ENCODE results near the gene MARCKS. TPM values are rescaled to one million over a fixed set of nuclear protein-coding genes. Genes with fewer than 3 reads are reported as not detected.

Gene MARCKS
- polyA plus RNA-seq, 2 of the 4 experiments (the other 2 are of a cell fraction), result 21.2 to 39.4 TPM

GRCh38 chr6:113854531-113855499 is 2.3 kb upstream of the MARCKS start (continued):
- no peak for TF ChIP-seq HMGXB4 (CRISPR knock-in tag; IDR thresholded peaks at IDR 0.05; ENCODE audit: borderline replicate concordance)
- TF ChIP-seq POLR2AphosphoS2 (conservative IDR thresholded peaks at IDR 0.05; ENCODE audit: low read length), result no peak
- TF ChIP-seq MAX (IDR thresholded peaks at IDR 0.05), result peak; percentile 28; the same call in 1 of the 2 replicates
- no peak for TF ChIP-seq BHLHE40 (IDR thresholded peaks at IDR 0.05; ENCODE audit: low read depth, low read length)
- no peak for TF ChIP-seq NFE2L2 (conservative IDR thresholded peaks at IDR 0.05; ENCODE audit: low read length)
- no peak for TF ChIP-seq RNF2 (IDR thresholded peaks at IDR 0.05; ENCODE audit: borderline replicate concordance, low read depth)
- TF ChIP-seq HOXA7 (CRISPR knock-in tag; IDR thresholded peaks at IDR 0.05), result no peak
- no peak for TF ChIP-seq CBX8 (IDR thresholded peaks at IDR 0.05)
- no peak for TF ChIP-seq TFCP2L1 (CRISPR knock-in tag; IDR thresholded peaks at IDR 0.05)
- no peak for TF ChIP-seq REST (IDR thresholded peaks at IDR 0.05)
- no peak for TF ChIP-seq CHD2 (IDR thresholded peaks at IDR 0.05; ENCODE audit: low read length, partially characterized antibody)

GRCh38 chr6:113855500-113856374 is 1.4 kb upstream of the MARCKS start:
- peak overlapping the region; percentile 95 to 99 for H3K27ac ChIP-seq

More at GRCh38 chr6:113855500-113856374, 1.4 kb upstream of the MARCKS start:
- WGBS (ENCODE audit: missing lambda C conversion rate), result 5% methylated on average over 26 of the region's 27 CpGs
- ChIA-PET POLR2A (interaction anchor here (0.6 to 1.5 kb wide), 8 partner anchors 81 to 749 kb away, joined by 3 to 13 read pairs (median 5); no protein-coding TSS in a partner anchor), CTCF (interaction anchor here (0.5 to 1.3 kb wide), 4 partner anchors 51 to 493 kb away, joined by 3 to 5 read pairs (median 4); no protein-coding TSS in a partner anchor)
- no peak for FAIRE-seq
- Histone ChIP-seq H3K4me1 (0 out of 3 replicates have a peak, but pooled peaks cover 4% of the 10 kb centered on the region), H3K4me2 (peak overlapping the region; percentile 90), H3K4me3 (peak overlapping the region; percentile 98), H3K9me3 (no peaks in the 10 kb centered on the region)
- peak; percentile 23 to 38 for DNase-seq (ENCODE audit: low read depth in 1 of 2, low spot score in 1 of 2)
- peak in 1 of 2 experiments; percentile 3; a peak in 1 of 6 replicates for ATAC-seq
- no peak for TF ChIP-seq CBX2 (IDR thresholded peaks at IDR 0.05; ENCODE audit: borderline replicate concordance, low read depth)
- TF ChIP-seq RAD21 (conservative IDR thresholded peaks at IDR 0.05 in 1 of 2, IDR thresholded peaks at IDR 0.05 in 1 of 2), result 0 out of 5 replicates have a peak, but pooled peaks of 1 of the 2 experiments have one; percentile 9
- TF ChIP-seq RCOR1 (IDR thresholded peaks at IDR 0.05; ENCODE audit: low read depth, low read length), result no peak
- TF ChIP-seq E2F6 (IDR thresholded peaks at IDR 0.05; ENCODE audit: borderline replicate concordance, low read depth), result no peak; the same call in 1 of the 2 replicates
- no peak for TF ChIP-seq CHD2 (IDR thresholded peaks at IDR 0.05; ENCODE audit: low read length, partially characterized antibody)
- peak; percentile 88 for TF ChIP-seq MAFK (IDR thresholded peaks at IDR 0.05; ENCODE audit: partially characterized antibody)
- peak; percentile 17; the same call in 1 of the 2 replicates for TF ChIP-seq MAX (IDR thresholded peaks at IDR 0.05)
- TF ChIP-seq TP53 (CRISPR knock-in tag; IDR thresholded peaks at IDR 0.05), result no peak
- no peak for TF ChIP-seq NR3C1 (IDR thresholded peaks at IDR 0.05)
- TF ChIP-seq BHLHE40 (IDR thresholded peaks at IDR 0.05; ENCODE audit: low read depth, low read length), result no peak

All from A549 (cell line).